K562 (cell line): ENCODE results near the gene IGIP. TPM values are rescaled to one million over a fixed set of nuclear protein-coding genes. Genes with fewer than 3 reads are reported as not detected.

Experiments used
- CTBP1 ChIP-seq: fragments of 450-650 bp; IDR thresholded peaks from 2 replicates; pipeline ENCODE4 v1.6.1; 2016; ENCODE audit warnings: borderline replicate concordance
- GABPB2 ChIP-seq: fragments of 250-450 bp; sonication (Bioruptor Pico); conservative IDR thresholded peaks from 2 replicates; pipeline ENCODE4 v1.5.1; 2021; ENCODE audit warnings: mild to moderate bottlenecking
- GTF2E2 ChIP-seq: fragments of 200-800 bp; sonication (Bioruptor generic); IDR thresholded peaks from 2 replicates; pipeline ENCODE4 v1.6.1; 2016; ENCODE audit warnings: missing genetic modification characterization, missing compliant biosample characterization
- HNRNPH1 ChIP-seq: fragments of 200-400 bp; formaldehyde crosslinking; optimal IDR thresholded peaks from 2 replicates; pipeline ENCODE3; 2017; ENCODE audit warnings: low read depth, mild to moderate bottlenecking, low read length, moderate library complexity
- HNRNPK ChIP-seq: fragments of 200-400 bp; formaldehyde crosslinking; IDR thresholded peaks from one replicate; pipeline ENCODE4 v1.6.1; 2018; ENCODE audit warnings: mild to moderate bottlenecking, low read depth, low read length; ENCODE audit not compliant: poor library complexity, severe bottlenecking
- IFI16 ChIP-seq: fragments of 250-450 bp; sonication (Bioruptor Pico); IDR thresholded peaks from 2 replicates; pipeline ENCODE4 v2.1.2; 2022; ENCODE audit warnings: mild to moderate bottlenecking, inconsistent platforms
- MEF2A ChIP-seq: IDR thresholded peaks from 2 replicates; pipeline ENCODE4 v1.6.1; 2011; ENCODE audit warnings: low read depth, mild to moderate bottlenecking, low read length, moderate library complexity; ENCODE audit not compliant: control insufficient read depth
- MTA1 ChIP-seq: fragments of 450-650 bp; IDR thresholded peaks from 2 replicates; pipeline ENCODE4 v1.6.1; 2017; ENCODE audit warnings: borderline replicate concordance
- NR0B1 ChIP-seq: fragments of 450-650 bp; IDR thresholded peaks from one replicate; pipeline ENCODE4 v1.6.1; 2018; ENCODE audit warnings: mild to moderate bottlenecking, moderate library complexity; ENCODE audit not compliant: partially characterized antibody
- PKNOX1 ChIP-seq: fragments of 450-650 bp; IDR thresholded peaks from 2 replicates; pipeline ENCODE4 v1.6.1; 2016
- POLR2AphosphoS2 ChIP-seq: IDR thresholded peaks from 2 replicates; pipeline ENCODE4 v1.6.1; 2012; ENCODE audit warnings: low read length, improper control_type of control experiment
- RAD51 ChIP-seq: fragments of 450-650 bp; IDR thresholded peaks from 2 replicates; pipeline ENCODE4 v1.7.1; 2016; ENCODE audit warnings: low read depth, mild to moderate bottlenecking, borderline replicate concordance
- RFX7 ChIP-seq: fragments of 250-450 bp; sonication (Bioruptor Pico); IDR thresholded peaks from 2 replicates; pipeline ENCODE4 v1.5.1; 2021; ENCODE audit warnings: mild to moderate bottlenecking
- ZNF407 ChIP-seq: fragments of 450-650 bp; IDR thresholded peaks from 2 replicates; pipeline ENCODE4 v1.6.1; 2016; ENCODE audit warnings: low read depth
- ZNF699 ChIP-seq: fragments of 250-450 bp; sonication (Bioruptor Pico); IDR thresholded peaks from 2 replicates; pipeline ENCODE4 v1.8.0; 2021; ENCODE audit warnings: mild to moderate bottlenecking, moderate library complexity; ENCODE audit not compliant: insufficient replicate concordance
- ZNF75A ChIP-seq: fragments of 450-650 bp; formaldehyde crosslinking; IDR thresholded peaks from 2 replicates; pipeline ENCODE4 v1.4.0; 2020; ENCODE audit warnings: mild to moderate bottlenecking
- polyA plus RNA-seq, 8 experiments: library from polyadenylated mRNA; depleted of rRNA in 4 of 8; stranded (reverse) in 5 of 8; unstranded in 3 of 8; fragments of >200 nt; fragmentation: Nextera tagmentation in 2 of 8; fragmentation: Illumina TruSeq in 1 of 8; extraction: Ambion mirVana in 2 of 8; extraction: Trizol in 1 of 8; gene quantifications; 2 replicates each; pipeline versions ENCODE4 v1.2.1 to v1.2.3, GENCODE V29; 2011 to 2014; ENCODE audit warnings: inconsistent platforms in 1 of 8, missing spikeins in 1 of 8
- total RNA-seq, 7 experiments: library from RNA; depleted of rRNA in 6 of 7; stranded (reverse); fragments of >200 nt in 6 of 7; fragmentation: Illumina TruSeq in 2 of 7; extraction: Trizol in 2 of 7; gene quantifications; 2 replicates each; pipeline versions ENCODE4 v1.2.1 to v1.2.3, GENCODE V29; 2011 to 2021; ENCODE audit warnings: low replicate concordance in 1 of 7
- TF ChIP-seq, protein P1 (sequence below), 2 experiments: IDR thresholded peaks; 2 replicates each; pipeline ENCODE4 v1.6.1; 2011; ENCODE audit warnings: borderline replicate concordance in 1 of 2, control low read depth in 1 of 2, low read depth in 1 of 2, low read length in 1 of 2, mild to moderate bottlenecking in 1 of 2, mixed read lengths in 1 of 2, moderate library complexity in 1 of 2; ENCODE audit not compliant: insufficient read depth in 1 of 2, insufficient read length in 1 of 2, poor library complexity in 1 of 2, severe bottlenecking in 1 of 2; ENCODE audit errors: extremely low read depth in 1 of 2

The IGIP gene
- total and polyA plus RNA-seq, 9 of the 15 experiments (the other 6 are each of a cell fraction or from before 2014, with no cell fraction given), result 0.52 to 1.6 (median 1.2) TPM

DNA sequence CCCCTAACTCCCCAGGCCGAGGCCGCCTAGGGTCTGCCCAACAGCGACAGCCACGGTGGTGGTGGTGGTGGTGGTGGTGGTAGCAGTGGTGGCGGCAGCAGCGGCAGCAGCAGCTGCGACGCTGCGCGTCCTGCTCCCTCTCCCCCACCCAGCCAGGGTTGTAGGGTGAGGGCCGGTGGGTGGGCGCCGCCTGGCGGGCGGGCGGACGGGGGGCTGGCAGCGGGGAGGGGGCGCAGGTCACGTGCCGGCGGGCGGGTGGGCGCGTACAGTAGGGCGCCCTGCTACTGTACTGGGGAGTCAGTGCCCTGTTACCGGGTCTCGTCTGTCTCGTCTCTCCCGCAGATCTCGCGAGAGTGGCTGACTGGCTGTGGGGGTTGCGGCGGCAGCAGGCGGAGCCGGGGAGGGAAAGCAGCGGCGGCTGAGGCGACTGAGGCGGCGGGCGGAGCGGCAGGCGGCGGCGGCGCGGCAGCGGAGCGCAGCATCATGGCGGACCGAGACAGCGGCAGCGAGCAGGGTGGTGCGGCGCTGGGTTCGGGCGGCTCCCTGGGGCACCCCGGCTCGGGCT, 12.0 kb upstream of the IGIP start, which contains the start of gene PURA (continued):
- TF ChIP-seq ZNF699 (CRISPR knock-in tag), result no peak
- TF ChIP-seq MEF2A, result no peak
- TF ChIP-seq HNRNPH1, result no peak
- no peak for TF ChIP-seq RFX7 (CRISPR knock-in tag)
- TF ChIP-seq IFI16 (CRISPR knock-in tag), result no peak
- TF ChIP-seq ZNF75A (CRISPR knock-in tag), result no peak
- no peak for TF ChIP-seq RAD51
- TF ChIP-seq HNRNPK, result no peak
- TF ChIP-seq, protein P1, sequence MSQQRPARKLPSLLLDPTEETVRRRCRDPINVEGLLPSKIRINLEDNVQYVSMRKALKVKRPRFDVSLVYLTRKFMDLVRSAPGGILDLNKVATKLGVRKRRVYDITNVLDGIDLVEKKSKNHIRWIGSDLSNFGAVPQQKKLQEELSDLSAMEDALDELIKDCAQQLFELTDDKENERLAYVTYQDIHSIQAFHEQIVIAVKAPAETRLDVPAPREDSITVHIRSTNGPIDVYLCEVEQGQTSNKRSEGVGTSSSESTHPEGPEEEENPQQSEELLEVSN (IDR thresholded peaks at IDR 0.05; ENCODE audit: borderline replicate concordance in 1 of 2, extremely low read depth in 1 of 2, insufficient read depth in 1 of 2, insufficient read length in 1 of 2, low read depth in 1 of 2, low read length in 1 of 2, poor library complexity in 1 of 2, severe bottlenecking in 1 of 2), result peak; percentile 49 to 90
- TF ChIP-seq GTF2E2 (tag), result 0 out of 2 replicates have a peak, but pooled peaks have one; percentile 74
- no peak for TF ChIP-seq MTA1
- no peak for TF ChIP-seq PKNOX1
- TF ChIP-seq GABPB2 (CRISPR knock-in tag), result no peak
- no peak for TF ChIP-seq POLR2AphosphoS2
- no peak for TF ChIP-seq NR0B1
- TF ChIP-seq CTBP1, result peak; percentile 91
- TF ChIP-seq ZNF407, result no peak
